Fibroblast of pulmonary artery (primary cell): ENCODE results near the gene CLECL1.

Experiments
- DNase-seq: peaks from one replicate; pipeline ENCODE4 v3.0.0-alpha.2; 2010; ENCODE audit warnings: low read depth
- H3K4me3 ChIP-seq: replicated peaks from 2 replicates; pipeline ENCODE4 v1.5.1; 2011; ENCODE audit warnings: low read depth, mild to moderate bottlenecking, control low read depth, low read length, moderate library complexity
- TF ChIP-seq, protein P1 (sequence below): IDR thresholded peaks from 2 replicates; pipeline ENCODE4 v1.5.1; 2011; ENCODE audit warnings: mild to moderate bottlenecking, control low read depth, low read length, inconsistent platforms; ENCODE audit errors: missing control alignments

The CLECL1 gene

DNA sequence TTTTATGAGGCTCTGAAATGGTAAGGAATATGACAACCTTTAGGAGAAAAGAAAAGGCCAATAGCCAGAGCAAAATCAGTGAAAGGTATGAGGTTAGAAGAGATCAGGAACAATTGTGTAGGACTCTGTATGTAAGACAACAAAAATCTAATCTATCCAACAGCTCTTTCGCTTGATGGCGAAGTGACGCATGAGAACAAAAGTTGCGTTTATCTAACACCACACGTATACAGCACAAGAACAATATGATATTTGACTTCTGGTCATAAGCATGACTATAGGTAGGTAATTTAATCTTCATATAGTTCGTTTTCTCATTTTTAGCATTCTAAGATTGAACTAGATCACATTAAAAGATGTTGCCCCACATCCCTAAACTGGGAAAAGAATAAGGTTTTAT is 1.5 kb downstream of the CLECL1 start:
- TF ChIP-seq, protein P1, sequence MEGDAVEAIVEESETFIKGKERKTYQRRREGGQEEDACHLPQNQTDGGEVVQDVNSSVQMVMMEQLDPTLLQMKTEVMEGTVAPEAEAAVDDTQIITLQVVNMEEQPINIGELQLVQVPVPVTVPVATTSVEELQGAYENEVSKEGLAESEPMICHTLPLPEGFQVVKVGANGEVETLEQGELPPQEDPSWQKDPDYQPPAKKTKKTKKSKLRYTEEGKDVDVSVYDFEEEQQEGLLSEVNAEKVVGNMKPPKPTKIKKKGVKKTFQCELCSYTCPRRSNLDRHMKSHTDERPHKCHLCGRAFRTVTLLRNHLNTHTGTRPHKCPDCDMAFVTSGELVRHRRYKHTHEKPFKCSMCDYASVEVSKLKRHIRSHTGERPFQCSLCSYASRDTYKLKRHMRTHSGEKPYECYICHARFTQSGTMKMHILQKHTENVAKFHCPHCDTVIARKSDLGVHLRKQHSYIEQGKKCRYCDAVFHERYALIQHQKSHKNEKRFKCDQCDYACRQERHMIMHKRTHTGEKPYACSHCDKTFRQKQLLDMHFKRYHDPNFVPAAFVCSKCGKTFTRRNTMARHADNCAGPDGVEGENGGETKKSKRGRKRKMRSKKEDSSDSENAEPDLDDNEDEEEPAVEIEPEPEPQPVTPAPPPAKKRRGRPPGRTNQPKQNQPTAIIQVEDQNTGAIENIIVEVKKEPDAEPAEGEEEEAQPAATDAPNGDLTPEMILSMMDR = no peak
- H3K4me3 ChIP-seq = no peak overlapping the region
- DNase-seq = no peak

DNA sequence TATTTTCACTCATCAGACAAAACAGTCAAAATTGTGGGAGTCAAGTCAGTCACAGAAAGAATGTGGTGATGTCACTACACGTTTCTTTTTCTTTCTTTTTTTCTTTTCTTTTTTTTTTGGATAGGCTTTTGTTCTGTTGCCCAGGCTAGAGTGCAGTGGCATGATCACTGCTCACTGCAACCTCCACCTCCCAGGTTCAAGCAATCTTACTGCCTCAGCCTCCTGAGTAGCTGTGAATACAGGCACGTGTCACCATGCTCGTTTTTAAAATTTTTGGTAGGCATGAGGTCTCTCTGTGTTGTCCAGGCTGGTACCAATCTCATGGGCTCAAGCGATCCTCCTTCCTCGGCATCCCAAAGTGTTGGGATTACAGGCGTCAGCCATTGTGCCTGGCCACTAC is 2.3 kb downstream of the CLECL1 start:
- no peak for DNase-seq
- TF ChIP-seq, protein P1 = no peak
- no peak overlapping the region for H3K4me3 ChIP-seq

DNA sequence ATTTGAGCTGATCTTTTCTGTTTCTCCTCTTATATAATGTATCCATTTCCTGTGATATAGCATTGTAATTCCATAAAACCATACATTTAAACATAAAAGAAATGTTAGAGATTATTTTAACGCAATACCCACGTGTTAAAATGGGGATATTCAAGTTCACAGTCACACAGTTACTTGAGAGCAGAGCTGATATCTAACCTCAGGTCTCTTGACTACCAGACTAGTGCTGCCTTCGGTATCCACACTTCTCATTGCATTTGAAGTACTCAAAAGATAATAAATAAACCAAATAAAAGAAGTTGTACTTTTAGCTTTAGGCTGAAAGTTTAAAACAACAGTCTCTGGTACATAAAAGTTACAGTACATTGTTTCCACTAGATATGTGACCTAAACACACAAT is 2.9 kb downstream of the CLECL1 start:
- TF ChIP-seq, protein P1 = no peak
- no peak overlapping the region for H3K4me3 ChIP-seq
- no peak for DNase-seq

DNA sequence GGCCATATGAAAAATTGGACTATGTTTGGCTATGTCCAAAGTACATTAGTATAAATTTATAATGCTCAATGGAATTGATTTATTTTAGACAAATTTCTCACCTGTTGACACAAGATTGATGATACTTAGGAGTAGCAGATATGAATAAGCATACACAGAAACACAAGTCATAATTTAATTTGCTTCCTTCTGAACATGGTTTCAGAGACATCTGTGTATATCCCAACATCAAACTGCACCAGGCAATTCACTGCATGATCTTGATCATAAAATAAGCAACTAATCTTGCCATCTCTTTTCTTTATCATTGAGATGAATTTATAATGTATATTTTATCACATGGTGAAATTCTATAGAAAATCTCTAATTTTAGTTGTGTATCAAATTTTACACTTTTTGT is 3.8 kb downstream of the CLECL1 start:
- TF ChIP-seq, protein P1 = no peak
- DNase-seq = no peak
- H3K4me3 ChIP-seq = no peak overlapping the region

DNA sequence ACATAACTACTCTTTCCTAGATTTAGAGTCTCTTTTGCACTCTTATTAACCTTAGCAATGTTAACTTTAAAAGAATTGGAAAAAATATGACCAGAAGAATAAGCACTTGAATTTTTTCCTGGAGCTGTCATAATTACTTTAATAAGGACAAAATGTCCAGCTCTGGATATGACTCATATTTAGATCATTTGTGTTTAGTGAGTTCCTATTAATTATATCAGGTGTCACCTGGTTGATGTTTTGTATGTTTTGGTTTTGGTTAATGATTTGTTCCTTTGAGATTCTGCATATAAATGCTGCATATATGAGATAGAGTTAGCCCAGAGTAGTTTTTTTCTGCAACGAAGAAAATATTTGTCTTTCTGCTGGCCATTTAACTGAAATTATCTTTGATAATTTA is 5.1 kb downstream of the CLECL1 start:
- DNase-seq = no peak
- TF ChIP-seq, protein P1 = no peak
- no peak overlapping the region for H3K4me3 ChIP-seq

DNA sequence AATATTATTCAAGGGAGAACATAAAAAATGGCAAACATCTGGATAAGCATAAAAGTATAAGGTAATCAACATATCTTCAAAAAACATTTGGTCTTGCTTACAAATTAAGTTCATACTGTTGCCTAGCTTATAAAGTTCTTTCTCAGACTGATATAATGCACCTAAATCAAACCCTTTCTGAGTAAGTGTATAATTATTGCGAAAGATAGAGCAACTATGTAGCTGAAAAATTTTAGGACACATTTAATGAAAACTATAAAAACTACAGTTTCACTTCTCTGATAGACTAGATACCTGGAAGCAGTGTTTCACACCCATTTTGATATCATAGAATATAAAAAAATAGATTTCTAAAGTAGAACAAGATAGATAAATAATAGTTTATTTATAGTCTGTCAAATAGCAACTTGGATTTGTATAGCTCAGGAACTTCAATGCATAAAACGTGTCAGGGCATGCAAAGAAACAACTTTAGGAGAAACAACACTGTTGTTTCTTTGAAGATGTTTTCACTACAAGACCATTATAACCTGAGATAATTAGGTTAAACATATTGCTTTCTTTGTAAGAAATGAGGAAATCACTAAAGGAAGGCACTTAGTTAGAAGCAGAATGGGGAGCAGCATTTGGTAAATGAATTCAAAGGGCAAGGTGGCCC is 7.6 kb downstream of the CLECL1 start:
- H3K4me3 ChIP-seq = no peak overlapping the region
- TF ChIP-seq, protein P1 = no peak

DNA sequence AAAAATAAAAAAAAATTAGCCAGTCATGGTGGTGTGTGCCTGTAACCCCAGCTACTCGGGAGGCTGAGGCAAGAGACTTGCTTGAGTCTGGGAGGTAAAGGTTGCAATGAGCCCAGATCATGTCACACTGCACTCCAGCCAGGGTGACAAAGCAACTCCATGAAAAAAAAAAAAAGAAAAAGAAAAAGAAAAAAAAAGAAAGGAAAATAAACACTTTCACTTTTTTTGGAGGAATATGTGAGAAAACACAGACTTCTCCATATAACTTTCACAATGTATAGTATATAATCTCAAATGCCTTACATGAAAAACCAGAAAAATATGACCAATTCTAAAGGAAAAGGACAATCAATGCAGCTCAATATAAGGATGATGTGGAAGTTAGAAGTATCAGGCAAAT is 8.9 kb downstream of the CLECL1 start:
- DNase-seq = no peak
- H3K4me3 ChIP-seq = no peak overlapping the region
- TF ChIP-seq, protein P1 = no peak

More for the DNA sequence above, 7.6 kb downstream of the CLECL1 start:
- no peak for DNase-seq
